Keratinocyte (primary cell): Measurements from ENCODE around the gene GRK1. TPM values are rescaled to one million over a fixed set of nuclear protein-coding genes. Genes with fewer than 3 reads are reported as not detected.

ENCODE experiments used
- DNase-seq: peaks from one replicate; pipeline ENCODE4 v3.0.0-alpha.2; 2011; ENCODE audit warnings: low read depth, missing footprints, low spot score
- FAIRE-seq: peaks from 2 replicates; lab custom pipeline; 2011; peaks lifted over from hg19 to GRCh38; lab: Jason Lieb, UNC
- H2AFZ ChIP-seq: 2 replicates; pipeline ENCODE4 v1.6.0; 2012; ENCODE audit warnings: low read length, control low read depth, inconsistent platforms; ENCODE audit not compliant: control insufficient read depth
- H3K27ac ChIP-seq: 2 replicates; pipeline ENCODE4 v1.5.1; 2011; ENCODE audit warnings: low read length; ENCODE audit not compliant: control insufficient read depth, insufficient read depth
- H3K27me3 ChIP-seq: 3 replicates; pipeline ENCODE4 v1.6.0; 2011; ENCODE audit warnings: low read length; ENCODE audit not compliant: control insufficient read depth, insufficient read depth; ENCODE audit errors: extremely low read depth
- H3K36me3 ChIP-seq, 2 experiments: 2 replicates in 1 of 2; 3 replicates in 1 of 2; pipeline ENCODE4 v1.5.1; 2011; ENCODE audit warnings: low read length in 2 of 2, mild to moderate bottlenecking in 1 of 2; ENCODE audit not compliant: control insufficient read depth in 2 of 2, insufficient read depth in 2 of 2; ENCODE audit errors: extremely low read depth in 1 of 2
- H3K4me1 ChIP-seq: 3 replicates; pipeline ENCODE4 v1.5.1; 2011; ENCODE audit warnings: low read length; ENCODE audit not compliant: control insufficient read depth, insufficient read depth; ENCODE audit errors: extremely low read depth
- H3K4me2 ChIP-seq: 3 replicates; pipeline ENCODE4 v1.6.0; 2011; ENCODE audit warnings: low read depth, low read length; ENCODE audit not compliant: control insufficient read depth, insufficient read depth; ENCODE audit errors: extremely low read depth
- H3K4me3 ChIP-seq, 3 experiments: fragments of 200-600 bp in 1 of 3; sonication (generic) in 1 of 3; 2 replicates in 2 of 3; 3 replicates in 1 of 3; pipeline ENCODE4 v1.5.1; 2011 to 2016; ENCODE audit warnings: low read length in 3 of 3, mild to moderate bottlenecking in 3 of 3, control low read depth in 2 of 3, inconsistent platforms in 1 of 3, low read depth in 1 of 3, mixed read lengths in 1 of 3, mixed run types in 1 of 3, moderate library complexity in 1 of 3; ENCODE audit not compliant: control insufficient read depth in 2 of 3, insufficient read depth in 2 of 3; ENCODE audit errors: extremely low read depth in 1 of 3
- H3K79me2 ChIP-seq: 2 replicates; pipeline ENCODE4 v1.6.0; 2012; ENCODE audit warnings: low read length; ENCODE audit not compliant: control insufficient read depth, insufficient read depth
- H3K9ac ChIP-seq: 3 replicates; pipeline ENCODE4 v1.6.0; 2011; ENCODE audit warnings: low read length; ENCODE audit not compliant: control insufficient read depth, insufficient read depth; ENCODE audit errors: extremely low read depth
- H3K9me1 ChIP-seq: 3 replicates; pipeline ENCODE4 v1.6.0; 2011; ENCODE audit warnings: low read length; ENCODE audit not compliant: control insufficient read depth, insufficient read depth; ENCODE audit errors: extremely low read depth
- H3K9me3 ChIP-seq: 2 replicates; pipeline ENCODE4 v1.5.1; 2012; ENCODE audit warnings: low read depth, low read length; ENCODE audit not compliant: control insufficient read depth
- H4K20me1 ChIP-seq: 3 replicates; pipeline ENCODE4 v1.6.0; 2011; ENCODE audit warnings: low read length; ENCODE audit not compliant: control insufficient read depth, insufficient read depth; ENCODE audit errors: extremely low read depth
- EZH2 ChIP-seq: IDR thresholded peaks from one replicate; pipeline ENCODE4 v1.6.1; 2012; ENCODE audit warnings: inconsistent platforms, mild to moderate bottlenecking, low read length, moderate library complexity
- dilution Hi-C: fragments of 300-500 bp; cut with MboI; formaldehyde crosslinking; loops from one replicate; pipeline ENCODE4 v1.7.0; 2020; ENCODE audit warnings: low sequenced_read_pairs; ENCODE audit not compliant: extremely low pct_ligation_motif_present
- polyA plus RNA-seq, 5 experiments: library from polyadenylated mRNA; depleted of rRNA in 3 of 5; stranded (reverse) in 3 of 5; stranded (forward) in 1 of 5; unstranded in 1 of 5; fragments of >200 nt; gene quantifications; 1 replicate in 1 of 5; 2 replicates in 3 of 5; 3 replicates in 1 of 5; pipeline versions ENCODE4 v1.2.1 to v1.2.3, GENCODE V29; 2011 to 2012; ENCODE audit warnings: missing spikeins in 2 of 5, low read depth in 1 of 5, low replicate concordance in 1 of 5
- TF ChIP-seq, protein P1 (sequence below), 3 experiments: IDR thresholded peaks in 1 of 3; conservative IDR thresholded peaks in 1 of 3; optimal IDR thresholded peaks in 1 of 3; 2 replicates in 2 of 3; 3 replicates in 1 of 3; pipeline versions ENCODE3 to v1.5.1; 2011; ENCODE audit warnings: low read length in 3 of 3, mild to moderate bottlenecking in 3 of 3, moderate library complexity in 2 of 3, control low read depth in 1 of 3, inconsistent platforms in 1 of 3; ENCODE audit not compliant: insufficient read depth in 2 of 3; ENCODE audit errors: extremely low read depth in 1 of 3

GRK1 gene
- polyA plus RNA-seq, 1 donor (not counting 4 experiments of a cell fraction or from before 2014, with no cell fraction given): not detected

DNA sequence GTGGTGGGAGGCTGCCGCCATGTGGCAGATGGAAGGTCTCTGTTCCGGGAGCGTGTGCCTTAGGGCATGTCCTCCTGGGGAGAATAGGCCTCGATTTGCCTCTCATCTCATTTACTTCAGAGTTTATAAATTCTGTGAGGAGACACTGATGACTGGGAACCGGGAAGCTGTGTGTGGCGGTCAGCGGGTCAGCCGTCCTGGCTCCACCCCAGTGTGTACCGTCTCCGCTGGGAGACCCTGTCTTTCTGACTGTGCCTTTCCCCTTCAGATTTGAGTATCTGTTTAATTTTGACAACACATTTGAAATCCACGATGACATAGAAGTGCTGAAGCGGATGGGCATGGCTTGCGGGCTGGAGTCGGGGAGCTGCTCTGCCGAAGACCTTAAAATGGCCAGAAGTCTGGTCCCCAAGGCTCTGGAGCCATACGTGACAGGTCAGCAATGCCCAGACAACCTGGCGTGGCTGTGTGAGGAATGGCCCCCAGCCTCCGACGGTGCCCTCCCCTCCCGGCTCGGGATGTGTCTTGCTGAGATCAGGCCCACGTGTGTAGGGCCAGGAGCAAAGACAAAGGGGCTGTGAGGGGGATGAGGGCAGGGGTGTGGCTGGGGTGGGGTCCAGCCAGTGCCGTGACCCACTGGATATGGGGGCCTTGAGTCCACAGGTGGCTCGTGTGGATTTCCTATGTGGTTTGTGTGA, 30.6 kb upstream of the GRK1 start:
- Histone ChIP-seq H3K9me1 (no peaks in the 10 kb centered on the region), H3K36me3 (peaks cover 55 to 73% of the 10 kb centered on the region in 2 experiments), H2AFZ (no peak overlapping the region), H3K79me2 (peaks cover 5% of the 10 kb centered on the region), H3K9ac (no peak overlapping the region), H3K9me3 (no peaks in the 10 kb centered on the region), H3K4me2 (no peak overlapping the region), H4K20me1 (no peaks in the 10 kb centered on the region), H3K27ac (no peak overlapping the region), H3K27me3 (no peaks in the 10 kb centered on the region), H3K4me3 (no peak overlapping the region), H3K4me1 (no peaks in the 10 kb centered on the region)
- no peak for TF ChIP-seq EZH2
- TF ChIP-seq, protein P1, sequence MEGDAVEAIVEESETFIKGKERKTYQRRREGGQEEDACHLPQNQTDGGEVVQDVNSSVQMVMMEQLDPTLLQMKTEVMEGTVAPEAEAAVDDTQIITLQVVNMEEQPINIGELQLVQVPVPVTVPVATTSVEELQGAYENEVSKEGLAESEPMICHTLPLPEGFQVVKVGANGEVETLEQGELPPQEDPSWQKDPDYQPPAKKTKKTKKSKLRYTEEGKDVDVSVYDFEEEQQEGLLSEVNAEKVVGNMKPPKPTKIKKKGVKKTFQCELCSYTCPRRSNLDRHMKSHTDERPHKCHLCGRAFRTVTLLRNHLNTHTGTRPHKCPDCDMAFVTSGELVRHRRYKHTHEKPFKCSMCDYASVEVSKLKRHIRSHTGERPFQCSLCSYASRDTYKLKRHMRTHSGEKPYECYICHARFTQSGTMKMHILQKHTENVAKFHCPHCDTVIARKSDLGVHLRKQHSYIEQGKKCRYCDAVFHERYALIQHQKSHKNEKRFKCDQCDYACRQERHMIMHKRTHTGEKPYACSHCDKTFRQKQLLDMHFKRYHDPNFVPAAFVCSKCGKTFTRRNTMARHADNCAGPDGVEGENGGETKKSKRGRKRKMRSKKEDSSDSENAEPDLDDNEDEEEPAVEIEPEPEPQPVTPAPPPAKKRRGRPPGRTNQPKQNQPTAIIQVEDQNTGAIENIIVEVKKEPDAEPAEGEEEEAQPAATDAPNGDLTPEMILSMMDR (optimal IDR thresholded peaks at IDR 0.05 in 1 of 3, IDR thresholded peaks at IDR 0.05 in 1 of 3, conservative IDR thresholded peaks at IDR 0.05 in 1 of 3; ENCODE audit: extremely low read depth in 1 of 3, insufficient read depth in 2 of 3, low read length in 3 of 3): no peak
- FAIRE-seq (no peak), DNase-seq (no peak)
- dilution Hi-C loops: no loop called here

- Histone ChIP-seq H3K4me1 (no peaks in the 10 kb centered on the region), H4K20me1 (no peaks in the 10 kb centered on the region), H3K79me2 (no peaks in the 10 kb centered on the region), H3K9me3 (no peaks in the 10 kb centered on the region), H3K4me3 (no peak overlapping the region), H2AFZ (no peak overlapping the region), H3K36me3 (peaks cover 50 to 68% of the 10 kb centered on the region in 2 experiments), H3K4me2 (no peak overlapping the region), H3K9me1 (no peaks in the 10 kb centered on the region), H3K27me3 (no peaks in the 10 kb centered on the region), H3K27ac (no peak overlapping the region), H3K9ac (no peak overlapping the region)
- DNase-seq: no peak
- dilution Hi-C loops: no loop called here
- FAIRE-seq: no peak
- TF ChIP-seq, protein P1 (optimal IDR thresholded peaks at IDR 0.05 in 1 of 3, IDR thresholded peaks at IDR 0.05 in 1 of 3, conservative IDR thresholded peaks at IDR 0.05 in 1 of 3; ENCODE audit: extremely low read depth in 1 of 3, insufficient read depth in 2 of 3, low read length in 3 of 3): no peak
- TF ChIP-seq EZH2: no peak
Measured at GRCh38 chr13:113637262-113638160, 29.5 kb upstream of the GRK1 start.
